Kasumi-1 (cell line): ENCODE measurements around the gene CPAMD8.
"Not testable (repeated sequence)": the region's sequence is repeated elsewhere in the genome, so short reads cannot be mapped to it uniquely, and the experiment has no call there.

Experiments used
- DNase-seq, 2 experiments: peaks; one replicate each; lab custom pipeline; 2025; lab: John Stamatoyannopoulos, UW

CPAMD8 gene

GRCh38 chr19:17041976-17042375 lies 15.4 kb upstream of the CPAMD8 start:
- DNase-seq = no peak

- peak in 1 of 2 experiments; percentile 2 for DNase-seq
Observed at GRCh38 chr19:17037966-17038500, 11.4 kb upstream of the CPAMD8 start.

- no peak for DNase-seq
Observed at GRCh38 chr19:17037184-17037583, 10.6 kb upstream of the CPAMD8 start.

- DNase-seq = no peak
Observed at GRCh38 chr19:17036640-17037039, 10.0 kb upstream of the CPAMD8 start.

- DNase-seq = peak; percentile 57 to 70
Observed at GRCh38 chr19:17035842-17036424, 9.3 kb upstream of the CPAMD8 start.

GRCh38 chr19:17031741-17032140 lies 5.1 kb upstream of the CPAMD8 start:
- no peak for DNase-seq

- DNase-seq = no peak
Observed at GRCh38 chr19:17027535-17027975, 945 bp upstream of the CPAMD8 start.

GRCh38 chr19:17025991-17026658 lies 485 bp downstream of the CPAMD8 start:
- DNase-seq = no peak

- DNase-seq = no peak
Observed at GRCh38 chr19:17025361-17025760, 1.2 kb downstream of the CPAMD8 start.

- not testable (repeated sequence) for DNase-seq
Observed at GRCh38 chr19:17024941-17025340, 1.7 kb downstream of the CPAMD8 start.

GRCh38 chr19:17023805-17024204 lies 2.8 kb downstream of the CPAMD8 start:
- no peak for DNase-seq

- no peak for DNase-seq
Observed at GRCh38 chr19:17022738-17023137, 3.9 kb downstream of the CPAMD8 start.

- peak; percentile 22 to 23 for DNase-seq
Observed at GRCh38 chr19:17021793-17022590, 4.6 kb downstream of the CPAMD8 start.

- no peak for DNase-seq
Observed at GRCh38 chr19:17021328-17021727, 5.3 kb downstream of the CPAMD8 start.

- no peak for DNase-seq
Observed at GRCh38 chr19:17020823-17021222, 5.8 kb downstream of the CPAMD8 start.

GRCh38 chr19:17020385-17020784 lies 6.2 kb downstream of the CPAMD8 start:
- no peak for DNase-seq

GRCh38 chr19:17014212-17014861 lies 12.3 kb downstream of the CPAMD8 start:
- DNase-seq = not testable (repeated sequence)

GRCh38 chr19:17011485-17011884 lies 15.1 kb downstream of the CPAMD8 start:
- no peak for DNase-seq

- DNase-seq = no peak
Observed at GRCh38 chr19:17006579-17006978, 20.0 kb downstream of the CPAMD8 start.

- no peak for DNase-seq
Observed at GRCh38 chr19:17005000-17005399, 21.6 kb downstream of the CPAMD8 start.

GRCh38 chr19:17004386-17004785 lies 22.2 kb downstream of the CPAMD8 start:
- no peak for DNase-seq

- DNase-seq = no peak
Observed at GRCh38 chr19:17002455-17002854, 24.2 kb downstream of the CPAMD8 start.
